AG04449 (cell line): ENCODE data around the gene GHITM.
"Not testable (repeated sequence)": the region's sequence is repeated elsewhere in the genome, so short reads cannot be mapped to it uniquely, and the experiment has no call there.

Source experiments
- CTCF ChIA-PET: fragments of 350-600 bp; formaldehyde crosslinking; extraction: SDS; loops from one replicate; lab custom pipeline; 2021; ENCODE audit warnings: antibody characterized with exemption; lab: Yijun Ruan, JAX
- POLR2A ChIA-PET: fragments of 400-600, 350-600 bp; formaldehyde crosslinking; extraction: SDS; loops from one replicate; lab custom pipeline; 2020; ENCODE audit warnings: antibody characterized with exemption, inconsistent platforms; lab: Yijun Ruan, JAX
- DNase-seq: peaks from one replicate; pipeline ENCODE4 v3.0.0-alpha.2; 2010; ENCODE audit warnings: low read depth, low spot score
- H3K4me3 ChIP-seq: 2 replicates; pipeline ENCODE4 v1.5.1; 2011; ENCODE audit warnings: low read depth, mild to moderate bottlenecking, control low read depth, low read length
- CTCF ChIP-seq: IDR thresholded peaks from one replicate; pipeline ENCODE4 v1.5.1; 2011; ENCODE audit warnings: mild to moderate bottlenecking, moderate library complexity, low read length, control low read depth, inconsistent platforms; ENCODE audit not compliant: insufficient read depth; ENCODE audit errors: missing control alignments

GHITM gene

GRCh38 chr10:84108797-84109196 lies 30.5 kb upstream of the GHITM start:
- ChIA-PET CTCF (no interaction called here), POLR2A (no interaction called here)
- no peak for TF ChIP-seq CTCF

DNA sequence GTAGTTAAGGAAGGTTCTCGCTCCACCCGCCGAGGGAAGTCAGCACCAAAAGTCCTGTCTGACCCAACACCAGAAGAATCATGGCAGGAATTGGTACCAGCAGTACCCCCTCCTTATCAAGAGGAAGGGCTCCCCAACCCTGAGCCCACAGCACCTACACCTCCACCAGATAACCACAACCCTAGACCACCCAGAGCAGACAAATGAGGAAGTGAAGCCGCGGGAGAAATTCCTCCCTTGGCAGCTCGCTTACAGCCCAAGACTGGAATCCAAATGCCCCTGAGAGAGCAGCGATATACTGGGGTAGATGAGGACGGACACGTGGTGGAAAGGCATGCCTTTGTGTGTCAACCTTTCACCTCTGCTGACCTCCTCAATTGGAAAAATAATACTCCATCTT lies 29.5 kb upstream of the GHITM start:
- H3K4me3 ChIP-seq, DNase-seq, POLR2A ChIA-PET, CTCF ChIA-PET: not testable (repeated sequence)

More at GRCh38 chr10:84108797-84109196, 30.5 kb upstream of the GHITM start:
- no peak overlapping the region for H3K4me3 ChIP-seq
- no peak for DNase-seq

GRCh38 chr10:84113468-84113867 lies 25.8 kb upstream of the GHITM start:
- DNase-seq = not testable (repeated sequence)

DNA sequence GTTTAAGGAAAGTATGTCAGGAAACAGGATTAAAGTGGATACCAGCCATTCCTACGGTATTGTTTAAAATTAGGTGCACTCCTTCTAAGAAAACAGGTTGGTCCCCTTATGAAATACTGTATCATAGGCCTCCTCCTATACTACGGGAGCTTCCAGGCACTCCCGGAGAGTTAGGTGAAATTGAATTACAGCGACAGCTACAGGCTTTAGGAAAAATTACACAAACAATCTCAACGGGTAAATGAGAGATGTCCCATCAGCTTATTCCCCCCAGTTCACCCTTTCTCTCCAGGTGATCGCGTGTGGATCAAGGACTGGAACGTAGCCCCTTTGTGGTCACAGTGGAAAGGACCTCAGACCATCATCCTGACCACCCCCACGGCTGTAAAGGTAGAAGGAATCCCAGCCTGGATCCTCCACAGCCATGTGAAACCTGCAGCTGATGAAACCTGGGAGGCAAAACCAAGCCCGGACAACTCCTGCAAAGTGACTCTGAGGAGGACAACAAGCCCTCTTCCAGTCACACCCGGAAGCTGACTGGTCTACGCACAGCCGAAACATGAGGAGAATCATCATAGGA lies 25.1 kb upstream of the GHITM start:
- TF ChIP-seq CTCF = no peak
- ChIA-PET CTCF (no interaction called here), POLR2A (no interaction called here)
- no peak overlapping the region for H3K4me3 ChIP-seq
- DNase-seq = no peak

More at GRCh38 chr10:84113468-84113867, 25.8 kb upstream of the GHITM start:
- H3K4me3 ChIP-seq, CTCF ChIA-PET: not testable (repeated sequence)
- POLR2A ChIA-PET = interaction anchor here (0.7 kb wide), 1 partner anchor 27 kb away, joined by 4 read pairs; no protein-coding TSS in a partner anchor

DNA sequence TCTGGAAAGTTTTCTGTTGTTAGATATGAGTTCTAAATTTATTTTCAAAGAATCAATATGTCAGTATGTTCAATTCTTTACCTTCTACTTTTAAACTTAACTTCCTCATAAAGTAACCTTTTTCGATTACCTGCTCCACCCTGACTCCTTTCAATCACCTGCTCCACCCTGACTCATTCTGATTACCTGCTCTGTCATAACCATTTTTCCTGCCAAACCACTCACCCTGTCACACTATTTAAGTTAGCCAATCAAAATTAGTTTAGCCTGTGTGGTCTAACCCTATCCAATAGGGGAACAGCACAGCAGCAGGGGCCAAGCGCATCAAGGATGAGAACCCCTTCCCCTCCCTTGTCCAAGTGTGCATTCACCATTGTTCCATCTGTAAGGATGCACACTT lies 22.1 kb upstream of the GHITM start:
- CTCF ChIA-PET, DNase-seq, POLR2A ChIA-PET, H3K4me3 ChIP-seq: not testable (repeated sequence)

- ChIA-PET POLR2A (no interaction called here), CTCF (no interaction called here)
- no peak for TF ChIP-seq CTCF
- no peak overlapping the region for H3K4me3 ChIP-seq
- DNase-seq = no peak
Measured at GRCh38 chr10:84117686-84118394, 21.5 kb upstream of the GHITM start.

GRCh38 chr10:84118395-84119006 lies 20.8 kb upstream of the GHITM start:
- POLR2A ChIA-PET = no interaction called here
- DNase-seq = no peak
- no peak overlapping the region for H3K4me3 ChIP-seq
- no peak for TF ChIP-seq CTCF
- CTCF ChIA-PET = no interaction called here
